ENCODE results near the gene TSNAX.

The TSNAX gene

GRCh38 chr1:231604276-231604621 is 75.8 kb downstream of the TSNAX start:
- Histone ChIP-seq H3K27me3 (ENCODE audit: insufficient read depth, low read length) (no peaks in the 10 kb centered on the region), H3K9me3 (ENCODE audit: insufficient read depth, low read depth, low read length) (no peaks in the 10 kb centered on the region), H3K4me3 (ENCODE audit: low read length) (no peak overlapping the region), H3K9ac (ENCODE audit: low read depth, low read length) (no peak overlapping the region), H3K36me3 (ENCODE audit: insufficient read depth, low read length) (no peaks in the 10 kb centered on the region), H3K4me1 (ENCODE audit: insufficient read depth, low read length) (0 out of 2 replicates have a peak, but pooled peaks cover 6% of the 10 kb centered on the region), H3K27ac (ENCODE audit: low read depth, low read length) (no peak overlapping the region)
- 72% methylated on average over 2 of the region's 2 CpGs for WGBS

- WGBS: 73% methylated on average over 8 of the region's 8 CpGs
- Histone ChIP-seq H3K9ac (ENCODE audit: low read depth, low read length) (no peak overlapping the region), H3K27me3 (ENCODE audit: insufficient read depth, low read length) (peaks cover under 1% of the 10 kb centered on the region; the same call in 1 of the 2 replicates), H3K9me3 (ENCODE audit: insufficient read depth, low read depth, low read length) (no peaks in the 10 kb centered on the region), H3K27ac (ENCODE audit: low read depth, low read length) (no peak overlapping the region), H3K36me3 (ENCODE audit: insufficient read depth, low read length) (no peaks in the 10 kb centered on the region), H3K4me1 (ENCODE audit: insufficient read depth, low read length) (no peaks in the 10 kb centered on the region), H3K4me3 (ENCODE audit: low read length) (no peak overlapping the region)
Measured at GRCh38 chr1:231605149-231606100, 77.0 kb downstream of the TSNAX start.

DNA sequence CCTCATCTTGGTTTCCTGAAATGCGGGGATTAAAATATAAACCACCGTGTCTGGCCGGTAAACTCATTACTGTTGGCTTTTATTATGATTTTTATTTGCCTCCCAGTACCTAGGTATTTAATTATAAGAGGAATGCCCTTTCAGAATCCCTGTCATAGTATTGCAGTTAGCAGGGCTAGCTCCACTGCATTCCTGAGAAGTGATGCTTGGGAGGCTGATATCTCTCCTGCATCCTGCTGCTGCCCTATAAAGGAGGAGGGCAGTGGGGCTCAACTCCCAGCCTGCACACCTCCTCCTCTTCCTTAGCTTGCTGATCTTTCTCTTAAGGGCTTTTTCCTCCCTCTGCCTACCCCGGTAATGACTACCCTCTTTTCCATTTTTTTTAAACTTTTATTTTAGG is 78.2 kb downstream of the TSNAX start:
- no peaks in the 10 kb centered on the region for H3K36me3 ChIP-seq (ENCODE audit: insufficient read depth, low read length)
- WGBS: 83% methylated on average over 4 of the region's 4 CpGs
- no peak overlapping the region for H3K9ac ChIP-seq (ENCODE audit: low read depth, low read length)
- no peak overlapping the region for H3K4me3 ChIP-seq (ENCODE audit: low read length)
- no peaks in the 10 kb centered on the region for H3K4me1 ChIP-seq (ENCODE audit: insufficient read depth, low read length)
- H3K27me3 ChIP-seq (ENCODE audit: insufficient read depth, low read length): peaks cover 10% of the 10 kb centered on the region; the same call in 1 of the 2 replicates
- H3K9me3 ChIP-seq (ENCODE audit: insufficient read depth, low read depth, low read length): no peaks in the 10 kb centered on the region
- H3K27ac ChIP-seq (ENCODE audit: low read depth, low read length): no peak overlapping the region

GRCh38 chr1:231610388-231610787 is 81.9 kb downstream of the TSNAX start:
- Histone ChIP-seq H3K9me3 (ENCODE audit: insufficient read depth, low read depth, low read length) (no peaks in the 10 kb centered on the region), H3K27me3 (ENCODE audit: insufficient read depth, low read length) (peaks cover 14% of the 10 kb centered on the region; the same call in 1 of the 2 replicates), H3K9ac (ENCODE audit: low read depth, low read length) (no peak overlapping the region), H3K4me1 (ENCODE audit: insufficient read depth, low read length) (no peaks in the 10 kb centered on the region), H3K27ac (ENCODE audit: low read depth, low read length) (no peak overlapping the region), H3K36me3 (ENCODE audit: insufficient read depth, low read length) (no peaks in the 10 kb centered on the region), H3K4me3 (ENCODE audit: low read length) (no peak overlapping the region)
- WGBS: 96% methylated on average over 2 of the region's 2 CpGs

DNA sequence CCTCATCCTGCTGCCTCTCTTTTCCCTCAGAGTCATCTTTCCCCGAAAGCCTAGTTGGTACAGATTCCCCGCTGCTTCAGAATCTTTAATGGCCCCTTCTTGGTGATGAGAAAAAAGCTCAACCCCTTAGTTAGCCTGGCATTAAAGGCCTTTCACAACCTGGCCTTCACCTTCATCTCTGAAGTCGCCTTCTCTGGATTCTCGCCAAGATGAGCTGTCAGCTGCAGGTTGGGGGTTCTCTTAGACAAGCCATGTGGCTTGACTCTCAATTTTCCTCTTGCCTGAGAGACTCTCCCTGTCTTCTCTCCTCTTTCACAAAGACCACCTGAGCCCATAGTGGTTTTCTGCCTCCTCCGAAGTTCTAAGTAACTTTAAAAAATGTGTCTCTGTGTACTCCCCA is 82.6 kb downstream of the TSNAX start:
- WGBS: 88% methylated on average over 5 of the region's 5 CpGs
- H3K27ac ChIP-seq (ENCODE audit: low read depth, low read length): no peak overlapping the region
- H3K9ac ChIP-seq (ENCODE audit: low read depth, low read length): no peak overlapping the region
- H3K36me3 ChIP-seq (ENCODE audit: insufficient read depth, low read length): no peaks in the 10 kb centered on the region
- no peaks in the 10 kb centered on the region for H3K9me3 ChIP-seq (ENCODE audit: insufficient read depth, low read depth, low read length)
- peaks cover 14% of the 10 kb centered on the region; the same call in 1 of the 2 replicates for H3K27me3 ChIP-seq (ENCODE audit: insufficient read depth, low read length)
- no peak overlapping the region for H3K4me3 ChIP-seq (ENCODE audit: low read length)
- no peaks in the 10 kb centered on the region for H3K4me1 ChIP-seq (ENCODE audit: insufficient read depth, low read length)

DNA sequence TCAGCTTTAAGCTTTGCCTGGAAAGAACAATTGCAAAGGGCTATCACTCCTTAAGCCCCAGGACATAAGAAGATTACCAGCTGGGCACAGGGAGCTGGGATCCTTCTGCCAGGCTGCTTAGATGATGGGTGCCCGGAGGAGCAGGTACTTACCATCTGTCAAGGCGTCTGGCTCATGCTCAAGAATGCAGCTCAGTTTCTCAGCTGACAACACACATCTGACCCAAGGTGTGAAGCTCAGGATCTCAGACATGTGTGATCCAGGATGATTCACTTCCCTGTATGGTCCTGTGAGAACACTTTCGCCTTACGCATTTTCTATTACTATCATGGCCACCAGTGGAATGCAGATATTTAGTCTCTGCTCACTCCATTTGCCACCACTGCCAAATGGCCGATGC is 83.4 kb downstream of the TSNAX start:
- Histone ChIP-seq H3K27me3 (ENCODE audit: insufficient read depth, low read length) (peaks cover 14% of the 10 kb centered on the region; the same call in 1 of the 2 replicates), H3K4me3 (ENCODE audit: low read length) (no peak overlapping the region)

DNA sequence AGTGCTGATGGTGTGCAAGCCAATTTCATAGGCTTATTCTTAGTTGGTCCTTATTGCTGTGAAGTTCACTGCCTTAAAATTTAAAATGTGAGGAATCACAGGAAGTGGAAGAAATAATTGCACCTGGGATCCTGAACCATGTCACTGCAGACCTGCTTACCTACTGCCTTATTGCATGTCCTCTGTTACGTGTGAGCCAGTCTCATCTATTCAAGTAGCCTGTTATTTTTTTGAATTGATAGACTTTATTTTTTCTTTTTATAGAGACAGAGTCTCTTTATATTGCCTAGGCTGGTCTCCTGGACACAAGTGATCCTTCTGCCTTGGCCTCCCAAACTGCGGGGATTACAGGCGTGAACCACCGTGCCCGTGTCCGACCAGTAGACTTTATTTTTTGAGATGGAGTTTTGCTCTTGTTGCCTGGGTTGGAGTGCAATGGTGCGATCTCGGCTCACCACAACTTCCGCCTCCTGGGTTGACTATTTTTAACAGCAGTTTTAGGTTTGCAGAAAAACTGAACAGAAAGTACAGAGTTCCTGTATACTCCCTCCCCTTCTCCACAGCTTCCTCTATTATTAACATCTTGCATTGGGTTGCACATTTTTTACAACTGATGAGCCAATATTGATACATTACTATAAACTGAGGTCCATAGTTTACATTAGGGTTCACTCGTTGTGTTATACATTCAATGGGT is 84.1 kb downstream of the TSNAX start:
- H3K4me3 ChIP-seq (ENCODE audit: low read length): no peak overlapping the region
- no peak overlapping the region for H3K9ac ChIP-seq (ENCODE audit: low read depth, low read length)
- WGBS: 95% methylated on average over 9 of the region's 10 CpGs
- no peaks in the 10 kb centered on the region for H3K36me3 ChIP-seq (ENCODE audit: insufficient read depth, low read length)
- H3K4me1 ChIP-seq (ENCODE audit: insufficient read depth, low read length): no peaks in the 10 kb centered on the region
- no peak overlapping the region for H3K27ac ChIP-seq (ENCODE audit: low read depth, low read length)
- H3K9me3 ChIP-seq (ENCODE audit: insufficient read depth, low read depth, low read length): no peaks in the 10 kb centered on the region
- peaks cover 14% of the 10 kb centered on the region; the same call in 1 of the 2 replicates for H3K27me3 ChIP-seq (ENCODE audit: insufficient read depth, low read length)

More for the DNA sequence above, 83.4 kb downstream of the TSNAX start:
- no peaks in the 10 kb centered on the region for H3K4me1 ChIP-seq (ENCODE audit: insufficient read depth, low read length)
- no peak overlapping the region for H3K27ac ChIP-seq (ENCODE audit: low read depth, low read length)
- H3K36me3 ChIP-seq (ENCODE audit: insufficient read depth, low read length): no peaks in the 10 kb centered on the region
- WGBS: 93% methylated on average over 5 of the region's 5 CpGs
- no peaks in the 10 kb centered on the region for H3K9me3 ChIP-seq (ENCODE audit: insufficient read depth, low read depth, low read length)
- no peak overlapping the region for H3K9ac ChIP-seq (ENCODE audit: low read depth, low read length)

GRCh38 chr1:231613419-231614349 is 85.2 kb downstream of the TSNAX start:
- no peaks in the 10 kb centered on the region for H3K4me1 ChIP-seq (ENCODE audit: insufficient read depth, low read length)
- H3K27me3 ChIP-seq (ENCODE audit: insufficient read depth, low read length): peaks cover 14% of the 10 kb centered on the region; the same call in 1 of the 2 replicates
- no peak overlapping the region for H3K4me3 ChIP-seq (ENCODE audit: low read length)
- H3K27ac ChIP-seq (ENCODE audit: low read depth, low read length): no peak overlapping the region
- H3K9me3 ChIP-seq (ENCODE audit: insufficient read depth, low read depth, low read length): no peaks in the 10 kb centered on the region
- H3K9ac ChIP-seq (ENCODE audit: low read depth, low read length): no peak overlapping the region
- 89% methylated on average over 7 of the region's 7 CpGs for WGBS
- no peaks in the 10 kb centered on the region for H3K36me3 ChIP-seq (ENCODE audit: insufficient read depth, low read length)
